CD14-positive monocyte (primary cell): ENCODE data around the gene ZGLP1. TPM values are rescaled to one million over a fixed set of nuclear protein-coding genes. Genes with fewer than 3 reads are reported as not detected.

Experiments
- DNase-seq, 3 donors: peaks; one replicate each; pipeline ENCODE4 v3.0.0-alpha.2; 2011 to 2022
- H2AFZ ChIP-seq: 2 replicates; pipeline ENCODE4 v1.6.0; 2012; ENCODE audit warnings: mild to moderate bottlenecking, low read depth, low read length, inconsistent platforms; ENCODE audit not compliant: insufficient read depth, poor library complexity, severe bottlenecking
- H3K27ac ChIP-seq, 2 donors: 1 replicate in 1 of 2; 2 replicates in 1 of 2; pipeline ENCODE4 v1.5.1; 2012 to 2013; ENCODE audit warnings: low read length in 2 of 2, control low read depth in 1 of 2, inconsistent platforms in 1 of 2, low read depth in 1 of 2, mild to moderate bottlenecking in 1 of 2
- H3K27me3 ChIP-seq, 2 donors: one replicate each; pipeline versions ENCODE4 v1.6.0 to v1.6.1; 2011 to 2013; ENCODE audit warnings: low read length in 2 of 2; ENCODE audit not compliant: control insufficient read depth in 2 of 2, insufficient read depth in 2 of 2
- H3K36me3 ChIP-seq, 2 donors: replicated peaks in 1 of 2; 1 replicate in 1 of 2; 2 replicates in 1 of 2; pipeline versions ENCODE4 v1.5.1 to v1.6.1; 2012 to 2013; ENCODE audit warnings: low read length in 2 of 2, control low read depth in 1 of 2, inconsistent platforms in 1 of 2, mild to moderate bottlenecking in 1 of 2; ENCODE audit not compliant: insufficient read depth in 2 of 2, control insufficient read depth in 1 of 2
- H3K4me1 ChIP-seq, 2 donors: 1 replicate in 1 of 2; 2 replicates in 1 of 2; pipeline versions ENCODE4 v1.5.1 to v1.6.1; 2012 to 2013; ENCODE audit warnings: low read length in 2 of 2, control low read depth in 1 of 2, inconsistent platforms in 1 of 2, mild to moderate bottlenecking in 1 of 2, moderate library complexity in 1 of 2; ENCODE audit not compliant: insufficient read depth in 2 of 2, control insufficient read depth in 1 of 2
- H3K4me2 ChIP-seq: replicated peaks from 2 replicates; pipeline ENCODE3; 2012; ENCODE audit warnings: low read length, moderate library complexity, mild to moderate bottlenecking; ENCODE audit not compliant: poor library complexity, severe bottlenecking; ENCODE audit errors: extremely low read depth
- H3K4me3 ChIP-seq, 3 experiments: fragments of 200-600 bp in 1 of 3; sonication (generic) in 1 of 3; replicated peaks in 1 of 3; 1 replicate in 2 of 3; 2 replicates in 1 of 3; pipeline ENCODE4 v1.5.1; 2011 to 2013; ENCODE audit warnings: low read length in 3 of 3, mild to moderate bottlenecking in 3 of 3, control low read depth in 2 of 3, low read depth in 2 of 3, inconsistent platforms in 1 of 3, moderate library complexity in 1 of 3
- H3K79me2 ChIP-seq: 2 replicates; pipeline ENCODE4 v1.6.0; 2012; ENCODE audit warnings: mild to moderate bottlenecking, control low read depth, inconsistent platforms, low read length, moderate library complexity; ENCODE audit not compliant: insufficient read depth
- H3K9ac ChIP-seq: 2 replicates; pipeline ENCODE4 v1.6.0; 2017; ENCODE audit warnings: low read length, mild to moderate bottlenecking; ENCODE audit not compliant: insufficient read depth, poor library complexity, severe bottlenecking
- H3K9me3 ChIP-seq, 2 donors: replicated peaks in 1 of 2; 1 replicate in 1 of 2; 2 replicates in 1 of 2; pipeline versions ENCODE4 v1.5.1 to v1.6.1; 2012 to 2013; ENCODE audit warnings: low read length in 2 of 2, control low read depth in 1 of 2; ENCODE audit not compliant: control insufficient read depth in 1 of 2, insufficient read depth in 1 of 2
- H4K20me1 ChIP-seq: 2 replicates; pipeline ENCODE4 v1.6.0; 2012; ENCODE audit warnings: mild to moderate bottlenecking, low read length, control low read depth, moderate library complexity; ENCODE audit not compliant: insufficient read depth
- H3K27ac Mint-ChIP-seq, 7 donors: one replicate each; pipeline ENCODE4 v1.8.0; 2020; ENCODE audit warnings: mild to moderate bottlenecking in 7 of 7, mixed read lengths in 7 of 7, moderate library complexity in 6 of 7, inconsistent platforms in 2 of 7
- H3K27me3 Mint-ChIP-seq, 3 donors: one replicate each; pipeline ENCODE4 v1.8.0; 2021 to 2022; ENCODE audit warnings: low read depth in 3 of 3, mild to moderate bottlenecking in 3 of 3, mixed read lengths in 3 of 3, moderate library complexity in 3 of 3, inconsistent platforms in 1 of 3
- H3K36me3 Mint-ChIP-seq, 2 donors: one replicate each; pipeline ENCODE4 v1.8.0; 2020; ENCODE audit warnings: mixed read lengths in 2 of 2, inconsistent platforms in 1 of 2, mild to moderate bottlenecking in 1 of 2
- H3K4me1 Mint-ChIP-seq: one replicate; pipeline ENCODE4 v1.8.0; 2020; ENCODE audit warnings: mild to moderate bottlenecking, mixed read lengths
- H3K4me3 Mint-ChIP-seq, 2 donors: one replicate each; pipeline ENCODE4 v1.8.0; 2020; ENCODE audit warnings: mild to moderate bottlenecking in 2 of 2, mixed read lengths in 2 of 2, moderate library complexity in 1 of 2
- H3K9me3 Mint-ChIP-seq, 7 donors: one replicate each; pipeline ENCODE4 v1.8.0; 2020 to 2022; ENCODE audit warnings: mixed read lengths in 7 of 7, mild to moderate bottlenecking in 6 of 7, moderate library complexity in 6 of 7, inconsistent platforms in 2 of 7
- WGBS: methylation state at CpG from one replicate; pipeline ENCODE4 v1.1.5; 2013; ENCODE audit warnings: missing lambda C conversion rate; ENCODE audit not compliant: insufficient coverage; 5-methylcytosine and 5-hydroxymethylcytosine counted together
- intact Hi-C, 2 donors: fragments of 100-400 bp; cut with micrococcal nuclease; formaldehyde crosslinking; loops; one replicate each; pipeline versions ENCODE4 v1.15.0 to v1.15.1; 2023
- polyA plus RNA-seq, 3 donors: library from polyadenylated mRNA; depleted of rRNA in 1 of 3; unstranded in 2 of 3; stranded (reverse) in 1 of 3; fragments of 300-500 nt in 2 of 3; fragments of >200 nt in 1 of 3; fragmentation: Illumina TruSeq in 2 of 3; gene quantifications; 1 replicate in 2 of 3; 2 replicates in 1 of 3; pipeline ENCODE4 v1.2.3, GENCODE V29; 2012 to 2021
- TF ChIP-seq, protein P1 (sequence below): fragments of 200-600 bp; IDR thresholded peaks from one replicate; pipeline ENCODE4 v1.8.0; 2022; ENCODE audit warnings: antibody characterized with exemption, mild to moderate bottlenecking

ZGLP1 gene
- polyA plus RNA-seq, 3 donors = 3.5 to 11.7 (median 9.4) TPM

GRCh38 chr19:10328558-10329429 lies 19.2 kb upstream of the ZGLP1 start:
- Histone ChIP-seq H3K9ac (no peak overlapping the region), H3K4me1 (peaks cover 14 to 17% of the 10 kb centered on the region in 2 donors), H3K9me3 (no peaks in the 10 kb centered on the region), H3K4me2 (no peak overlapping the region), H3K4me3 (no peak overlapping the region), H3K27me3 (no peaks in the 10 kb centered on the region), H4K20me1 (peaks cover 53% of the 10 kb centered on the region), H3K27ac (no peak overlapping the region), H3K79me2 (peaks cover 68% of the 10 kb centered on the region), H3K36me3 (peaks cover 68 to 69% of the 10 kb centered on the region in 2 donors), H2AFZ (no peak overlapping the region)
- Mint-ChIP-seq H3K4me1 (peaks cover 15% of the 10 kb centered on the region), H3K4me3 (no peak overlapping the region), H3K27ac (peak overlapping the region in 2 of 7 donors; percentile 40 to 46), H3K27me3 (peaks cover 0 to 1% (median 0%) of the 10 kb centered on the region in 3 donors), H3K9me3 (no peaks in the 10 kb centered on the region), H3K36me3 (peaks cover 49 to 70% of the 10 kb centered on the region in 2 donors)
- no peak for DNase-seq
- TF ChIP-seq, protein P1, sequence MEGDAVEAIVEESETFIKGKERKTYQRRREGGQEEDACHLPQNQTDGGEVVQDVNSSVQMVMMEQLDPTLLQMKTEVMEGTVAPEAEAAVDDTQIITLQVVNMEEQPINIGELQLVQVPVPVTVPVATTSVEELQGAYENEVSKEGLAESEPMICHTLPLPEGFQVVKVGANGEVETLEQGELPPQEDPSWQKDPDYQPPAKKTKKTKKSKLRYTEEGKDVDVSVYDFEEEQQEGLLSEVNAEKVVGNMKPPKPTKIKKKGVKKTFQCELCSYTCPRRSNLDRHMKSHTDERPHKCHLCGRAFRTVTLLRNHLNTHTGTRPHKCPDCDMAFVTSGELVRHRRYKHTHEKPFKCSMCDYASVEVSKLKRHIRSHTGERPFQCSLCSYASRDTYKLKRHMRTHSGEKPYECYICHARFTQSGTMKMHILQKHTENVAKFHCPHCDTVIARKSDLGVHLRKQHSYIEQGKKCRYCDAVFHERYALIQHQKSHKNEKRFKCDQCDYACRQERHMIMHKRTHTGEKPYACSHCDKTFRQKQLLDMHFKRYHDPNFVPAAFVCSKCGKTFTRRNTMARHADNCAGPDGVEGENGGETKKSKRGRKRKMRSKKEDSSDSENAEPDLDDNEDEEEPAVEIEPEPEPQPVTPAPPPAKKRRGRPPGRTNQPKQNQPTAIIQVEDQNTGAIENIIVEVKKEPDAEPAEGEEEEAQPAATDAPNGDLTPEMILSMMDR = no peak
- intact Hi-C loops = no loop called here
- WGBS = 98% methylated on average over 41 of the region's 41 CpGs

DNA sequence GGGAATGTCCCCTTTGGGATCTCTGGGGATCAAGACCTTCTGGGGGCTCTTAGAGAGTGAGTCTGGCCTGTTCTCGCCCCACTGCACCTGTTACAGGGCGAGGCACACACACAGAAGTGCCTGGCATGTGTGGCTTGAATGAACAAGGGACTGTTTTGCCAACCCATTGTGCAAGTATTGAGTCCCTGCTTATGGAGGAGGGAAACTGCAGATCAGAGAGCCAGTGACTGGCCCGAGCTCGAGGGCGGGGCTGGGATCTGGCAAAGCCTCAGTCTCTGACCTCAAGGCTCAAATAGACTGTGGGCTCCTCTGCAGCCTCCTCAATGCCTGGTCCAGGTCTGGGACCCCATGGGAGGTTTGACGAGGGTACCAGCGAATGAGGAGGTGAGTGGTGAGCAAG lies 18.2 kb upstream of the ZGLP1 start:
- no peak overlapping the region for H3K4me3 Mint-ChIP-seq
- peak overlapping the region in 1 of 2 donors; percentile 5 for H3K27ac ChIP-seq
- no peak overlapping the region for H3K4me3 ChIP-seq
- no peak overlapping the region for H2AFZ ChIP-seq
- H3K27me3 Mint-ChIP-seq = peaks cover 0 to 1% (median 0%) of the 10 kb centered on the region in 3 donors
- H3K9me3 Mint-ChIP-seq = no peaks in the 10 kb centered on the region
- peaks cover 53 to 78% of the 10 kb centered on the region in 2 donors for H3K36me3 Mint-ChIP-seq
- TF ChIP-seq, protein P1 = no peak
- WGBS = 100% methylated on average over 7 of the region's 7 CpGs
- peaks cover 59% of the 10 kb centered on the region for H3K79me2 ChIP-seq
- intact Hi-C loops = no loop called here
- peaks cover 11% of the 10 kb centered on the region for H3K4me1 Mint-ChIP-seq
- no peaks in the 10 kb centered on the region for H3K27me3 ChIP-seq
- peaks cover 61% of the 10 kb centered on the region for H4K20me1 ChIP-seq
- no peak overlapping the region for H3K9ac ChIP-seq
- no peaks in the 10 kb centered on the region for H3K9me3 ChIP-seq
- peaks cover 78 to 79% of the 10 kb centered on the region in 2 donors for H3K36me3 ChIP-seq
- no peak for DNase-seq
- H3K4me1 ChIP-seq = peaks cover 10 to 12% of the 10 kb centered on the region in 2 donors
- no peak overlapping the region for H3K4me2 ChIP-seq
- H3K27ac Mint-ChIP-seq = peak overlapping the region in 2 of 7 donors; percentile 28 to 30
